GM12878 (cell line): Measurements from ENCODE around the gene IQGAP2. TPM values are rescaled to one million over a fixed set of nuclear protein-coding genes. Genes with fewer than 3 reads are reported as not detected.

Source experiments
- ATAC-seq: fragments of 200-7000 bp; cut with Tn5 transposase; 3 replicates; pipeline ENCODE4 v1.9.1; 2020; ENCODE audit warnings: mild to moderate bottlenecking, moderate library complexity
- BruUV-seq: library from RNA; stranded (reverse); fragments of 400-500 nt; replicated peaks from 2 replicates; lab custom pipeline; 2021; lab: Mats Ljungman, UMichigan
- CTCF ChIA-PET: fragments of 300-600 bp; sonication (Branson Sonifier 250); formaldehyde crosslinking; extraction: SDS; loops from one replicate; lab custom pipeline; 2021; ENCODE audit warnings: inconsistent platforms; lab: Yijun Ruan, JAX
- POLR2A ChIA-PET: fragments of 350-600 bp; formaldehyde crosslinking; extraction: SDS; loops from one replicate; lab custom pipeline; 2021; ENCODE audit warnings: inconsistent platforms; lab: Charles Lee
- RAD21 ChIA-PET: fragments of 300-600 bp; sonication (Branson Sonifier 250); formaldehyde crosslinking; loops from one replicate; lab custom pipeline; 2023; ENCODE audit warnings: antibody characterized with exemption; ENCODE audit not compliant: unreplicated experiment; lab: Charles Lee
- SMC1A ChIA-PET: fragments of 300-600 bp; sonication (Branson Sonifier 250); formaldehyde crosslinking; loops from one replicate; lab custom pipeline; 2023; ENCODE audit not compliant: unreplicated experiment, uncharacterized antibody; lab: Charles Lee
- DNase-seq: peaks from one replicate; pipeline ENCODE4 v3.0.0-alpha.2; 2011; ENCODE audit warnings: low read depth, low spot score
- FAIRE-seq: peaks from 3 replicates; lab custom pipeline; 2011; peaks lifted over from hg19 to GRCh38; lab: Jason Lieb, UNC
- H2AFZ ChIP-seq: 2 replicates; pipeline ENCODE4 v1.6.0; 2011; ENCODE audit warnings: low read depth, low read length, control low read depth; ENCODE audit not compliant: control insufficient read depth
- H3K27ac ChIP-seq: 2 replicates; pipeline ENCODE4 v1.5.1; 2011; ENCODE audit warnings: control low read depth; ENCODE audit not compliant: control insufficient read depth, insufficient read depth
- H3K27me3 ChIP-seq, 2 experiments: replicated peaks in 1 of 2; 2 replicates each; pipeline versions ENCODE4 v1.6.0 to v1.6.1; 2011; ENCODE audit warnings: low read length in 1 of 2; ENCODE audit not compliant: control insufficient read depth in 2 of 2, insufficient read depth in 2 of 2
- H3K36me3 ChIP-seq, 2 experiments: 2 replicates each; pipeline ENCODE4 v1.5.1; 2011; ENCODE audit warnings: low read length in 1 of 2; ENCODE audit not compliant: control insufficient read depth in 2 of 2, insufficient read depth in 2 of 2
- H3K4me1 ChIP-seq: 2 replicates; pipeline ENCODE4 v1.6.1; 2011; ENCODE audit warnings: mild to moderate bottlenecking, low read length, moderate library complexity, mixed read lengths; ENCODE audit not compliant: control insufficient read depth, insufficient read depth
- H3K4me2 ChIP-seq: 2 replicates; pipeline ENCODE4 v1.6.0; 2011; ENCODE audit warnings: control low read depth; ENCODE audit not compliant: control insufficient read depth, insufficient read depth
- H3K4me3 ChIP-seq: fragments of 200-600 bp; sonication (generic); 2 replicates; pipeline ENCODE4 v1.5.1; 2016
- H3K79me2 ChIP-seq: 2 replicates; pipeline ENCODE4 v1.6.0; 2011; ENCODE audit warnings: low read length; ENCODE audit not compliant: control insufficient read depth, insufficient read depth
- H3K9ac ChIP-seq: 2 replicates; pipeline ENCODE4 v1.8.0; 2011; ENCODE audit warnings: low read length, control low read depth, mixed read lengths; ENCODE audit not compliant: control insufficient read depth, insufficient read depth
- H3K9me3 ChIP-seq: replicated peaks from 3 replicates; pipeline ENCODE4 v1.5.1; 2011; ENCODE audit warnings: mild to moderate bottlenecking, low read length; ENCODE audit not compliant: control insufficient read depth, insufficient read depth
- H4K20me1 ChIP-seq: 2 replicates; pipeline ENCODE4 v1.6.0; 2011; ENCODE audit not compliant: control insufficient read depth, insufficient read depth
- BHLHE40 ChIP-seq, 2 experiments: fragments of 450-650 bp in 1 of 2; IDR thresholded peaks; 2 replicates each; pipeline ENCODE4 v1.6.1; 2011 to 2017; ENCODE audit warnings: low read depth in 2 of 2, borderline replicate concordance in 1 of 2, improper control_type of control experiment in 1 of 2, low read length in 1 of 2, mild to moderate bottlenecking in 1 of 2
- ESRRA ChIP-seq: IDR thresholded peaks from 2 replicates; pipeline ENCODE4 v1.6.1; 2012; ENCODE audit warnings: mild to moderate bottlenecking, low read length, improper control_type of control experiment
- HDGF ChIP-seq: fragments of 450-650 bp; IDR thresholded peaks from 2 replicates; pipeline ENCODE4 v1.6.1; 2016; ENCODE audit warnings: antibody characterized with exemption
- MYC ChIP-seq: IDR thresholded peaks from 2 replicates; pipeline ENCODE4 v1.6.1; 2011; ENCODE audit warnings: mild to moderate bottlenecking, low read length, moderate library complexity, inconsistent platforms; ENCODE audit not compliant: insufficient read depth, insufficient replicate concordance, insufficient read length, severe bottlenecking
- NFYB ChIP-seq: IDR thresholded peaks from 2 replicates; pipeline ENCODE4 v1.6.1; 2011; ENCODE audit warnings: low read depth, mild to moderate bottlenecking, low read length, improper control_type of control experiment, moderate library complexity; ENCODE audit not compliant: insufficient read depth
- POLR2A ChIP-seq: IDR thresholded peaks from 2 replicates; pipeline ENCODE4 v1.6.1; 2011; ENCODE audit warnings: low read depth, mild to moderate bottlenecking, low read length
- RAD51 ChIP-seq: fragments of 450-650 bp; IDR thresholded peaks from 2 replicates; pipeline ENCODE4 v1.6.1; 2016; ENCODE audit warnings: moderate library complexity, mild to moderate bottlenecking, inconsistent platforms
- SIN3A ChIP-seq: IDR thresholded peaks from 2 replicates; pipeline ENCODE4 v1.6.1; 2012; ENCODE audit warnings: low read depth, low read length, improper control_type of control experiment
- USF2 ChIP-seq: IDR thresholded peaks from 2 replicates; pipeline ENCODE4 v1.6.1; 2011; ENCODE audit warnings: low read depth, low read length, improper control_type of control experiment, borderline replicate concordance
- WGBS: methylation state at CpG from one replicate; pipeline ENCODE4 v1.1.6; 2016; ENCODE audit warnings: low lambda C conversion rate; ENCODE audit not compliant: insufficient replicate concordance, insufficient coverage; ENCODE audit errors: missing lambda C conversion rate; 5-methylcytosine and 5-hydroxymethylcytosine counted together
- in situ Hi-C: fragments of 300-500 bp; cut with MboI; formaldehyde crosslinking; loops from 9 replicates; pipeline ENCODE4 v1.14.3; 2018; ENCODE audit warnings: mixed read lengths
- intact Hi-C: fragments of 100-400 bp; cut with micrococcal nuclease; formaldehyde crosslinking; loops from one replicate; pipeline ENCODE4 v1.14.2; 2022; ENCODE audit not compliant: unreplicated experiment
- polyA plus RNA-seq, 11 experiments: library from polyadenylated mRNA; depleted of rRNA in 4 of 11; unstranded in 6 of 11; stranded (reverse) in 5 of 11; fragments of >200 nt; fragmentation: Nextera tagmentation in 4 of 11; fragmentation: Illumina TruSeq in 1 of 11; extraction: Ambion mirVana in 4 of 11; extraction: Trizol in 1 of 11; gene quantifications; 1 replicate in 1 of 11; 2 replicates in 10 of 11; pipeline versions ENCODE4 v1.2.1 to v1.2.3, GENCODE V29; 2011 to 2016; ENCODE audit warnings: inconsistent platforms in 2 of 11, missing spikeins in 2 of 11, low read depth in 1 of 11
- total RNA-seq, 4 experiments: library from RNA; depleted of rRNA in 3 of 4; stranded (reverse); fragments of >200 nt in 3 of 4; fragmentation: Illumina TruSeq in 1 of 4; extraction: Trizol in 1 of 4; gene quantifications; 2 replicates each; pipeline versions ENCODE4 v1.2.1 to v1.2.3, GENCODE V29; 2013 to 2021
- TF ChIP-seq, protein P1 (sequence below): fragments of 450-650 bp; IDR thresholded peaks from 2 replicates; pipeline ENCODE4 v1.6.1; 2017; ENCODE audit warnings: mild to moderate bottlenecking, moderate library complexity
- TF ChIP-seq, protein P2 (sequence below), 3 experiments: IDR thresholded peaks in 2 of 3; conservative IDR thresholded peaks in 1 of 3; 2 replicates each; pipeline ENCODE4 v1.5.1; 2011; ENCODE audit warnings: low read depth in 3 of 3, low read length in 3 of 3, mild to moderate bottlenecking in 3 of 3, control low read depth in 2 of 3, moderate library complexity in 2 of 3, inconsistent platforms in 1 of 3, mixed read lengths in 1 of 3; ENCODE audit not compliant: control insufficient read depth in 2 of 3, insufficient read depth in 1 of 3; ENCODE audit errors: extremely low read depth in 1 of 3
- TF ChIP-seq, protein P3 (sequence below): IDR thresholded peaks from 2 replicates; pipeline ENCODE4 v1.6.1; 2011; ENCODE audit warnings: borderline replicate concordance, low read depth, mild to moderate bottlenecking, moderate library complexity, low read length; ENCODE audit not compliant: insufficient read depth, poor library complexity, severe bottlenecking

The IQGAP2 gene
- total and polyA plus RNA-seq, 10 of the 15 experiments (the other 5 are each of a cell fraction or from before 2014, with no cell fraction given): 14.5 to 41.4 (median 21.8) TPM

DNA sequence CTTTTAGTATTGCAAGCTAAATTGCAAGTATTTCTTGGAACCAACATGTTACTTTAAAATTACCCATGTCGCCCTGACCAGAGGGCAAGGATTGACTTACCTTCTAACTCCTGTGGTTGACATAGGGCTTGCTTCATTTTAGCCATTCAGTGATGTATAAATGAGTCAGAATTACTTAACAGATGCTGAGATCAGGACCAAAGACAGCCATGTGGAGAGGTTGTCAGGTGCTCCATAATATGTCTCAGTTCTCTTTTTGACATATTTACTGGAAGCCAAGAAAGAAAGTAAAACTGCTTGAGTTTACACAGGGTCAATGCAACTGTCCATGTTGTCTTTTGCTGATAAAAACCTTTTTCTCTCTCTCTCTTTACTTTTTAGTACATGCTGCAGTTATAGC is 186.9 kb downstream of the IQGAP2 start:
- no peak overlapping the region for H3K9ac ChIP-seq
- H3K27me3 ChIP-seq: no peaks in the 10 kb centered on the region
- no TSS peak for BruUV-seq
- H3K4me3 ChIP-seq: no peak overlapping the region
- ChIA-PET SMC1A (interaction anchor here (0.6 to 2.4 kb wide), 3 partner anchors 8 to 190 kb away, joined by 3 to 6 read pairs (median 3); no protein-coding TSS in a partner anchor), CTCF (interaction anchor here (1.5 kb wide), 1 partner anchor 184 kb away, joined by 3 read pairs; no protein-coding TSS in a partner anchor), POLR2A (no interaction called here), RAD21 (interaction anchor here (2.9 kb wide), 1 partner anchor 185 kb away, joined by 12 read pairs; no protein-coding TSS in a partner anchor)
- no peaks in the 10 kb centered on the region for H3K9me3 ChIP-seq
- 39% methylated on average over 1 of the region's 1 CpG for WGBS
- in situ Hi-C loops (no loop called here), intact Hi-C loops (no loop called here)
- ATAC-seq: peak; percentile 99
- H4K20me1 ChIP-seq: no peaks in the 10 kb centered on the region
- peak overlapping the region; percentile 62 for H3K4me2 ChIP-seq
- peak overlapping the region; percentile 24 for H2AFZ ChIP-seq
- H3K27ac ChIP-seq: peak overlapping the region; percentile 38; the same call in 1 of the 2 replicates
- peak; percentile 53 for DNase-seq
- H3K4me1 ChIP-seq: peaks cover 8% of the 10 kb centered on the region; the same call in 1 of the 2 replicates
- H3K36me3 ChIP-seq: peaks cover 0 to 2% of the 10 kb centered on the region in 2 experiments; a peak in 2 of 4 replicates
- peak; percentile 99 for FAIRE-seq
- no peaks in the 10 kb centered on the region for H3K79me2 ChIP-seq
- TF ChIP-seq HDGF (no peak), RAD51 (peak; percentile 90), ESRRA (no peak), MYC (no peak), USF2 (peak; percentile 33; the same call in 1 of the 2 replicates), BHLHE40 (IDR thresholded peaks at IDR 0.05; ENCODE audit: borderline replicate concordance in 1 of 2, low read depth in 2 of 2, low read length in 1 of 2) (peak; percentile 73 to 80; a peak in 3 of 4 replicates), NFYB (no peak), POLR2A (no peak), SIN3A (no peak)
- TF ChIP-seq, protein P1, sequence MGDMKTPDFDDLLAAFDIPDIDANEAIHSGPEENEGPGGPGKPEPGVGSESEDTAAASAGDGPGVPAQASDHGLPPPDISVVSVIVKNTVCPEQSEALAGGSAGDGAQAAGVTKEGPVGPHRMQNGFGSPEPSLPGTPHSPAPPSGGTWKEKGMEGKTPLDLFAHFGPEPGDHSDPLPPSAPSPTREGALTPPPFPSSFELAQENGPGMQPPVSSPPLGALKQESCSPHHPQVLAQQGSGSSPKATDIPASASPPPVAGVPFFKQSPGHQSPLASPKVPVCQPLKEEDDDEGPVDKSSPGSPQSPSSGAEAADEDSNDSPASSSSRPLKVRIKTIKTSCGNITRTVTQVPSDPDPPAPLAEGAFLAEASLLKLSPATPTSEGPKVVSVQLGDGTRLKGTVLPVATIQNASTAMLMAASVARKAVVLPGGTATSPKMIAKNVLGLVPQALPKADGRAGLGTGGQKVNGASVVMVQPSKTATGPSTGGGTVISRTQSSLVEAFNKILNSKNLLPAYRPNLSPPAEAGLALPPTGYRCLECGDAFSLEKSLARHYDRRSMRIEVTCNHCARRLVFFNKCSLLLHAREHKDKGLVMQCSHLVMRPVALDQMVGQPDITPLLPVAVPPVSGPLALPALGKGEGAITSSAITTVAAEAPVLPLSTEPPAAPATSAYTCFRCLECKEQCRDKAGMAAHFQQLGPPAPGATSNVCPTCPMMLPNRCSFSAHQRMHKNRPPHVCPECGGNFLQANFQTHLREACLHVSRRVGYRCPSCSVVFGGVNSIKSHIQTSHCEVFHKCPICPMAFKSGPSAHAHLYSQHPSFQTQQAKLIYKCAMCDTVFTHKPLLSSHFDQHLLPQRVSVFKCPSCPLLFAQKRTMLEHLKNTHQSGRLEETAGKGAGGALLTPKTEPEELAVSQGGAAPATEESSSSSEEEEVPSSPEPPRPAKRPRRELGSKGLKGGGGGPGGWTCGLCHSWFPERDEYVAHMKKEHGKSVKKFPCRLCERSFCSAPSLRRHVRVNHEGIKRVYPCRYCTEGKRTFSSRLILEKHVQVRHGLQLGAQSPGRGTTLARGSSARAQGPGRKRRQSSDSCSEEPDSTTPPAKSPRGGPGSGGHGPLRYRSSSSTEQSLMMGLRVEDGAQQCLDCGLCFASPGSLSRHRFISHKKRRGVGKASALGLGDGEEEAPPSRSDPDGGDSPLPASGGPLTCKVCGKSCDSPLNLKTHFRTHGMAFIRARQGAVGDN: peak; percentile 82
- TF ChIP-seq, protein P2, sequence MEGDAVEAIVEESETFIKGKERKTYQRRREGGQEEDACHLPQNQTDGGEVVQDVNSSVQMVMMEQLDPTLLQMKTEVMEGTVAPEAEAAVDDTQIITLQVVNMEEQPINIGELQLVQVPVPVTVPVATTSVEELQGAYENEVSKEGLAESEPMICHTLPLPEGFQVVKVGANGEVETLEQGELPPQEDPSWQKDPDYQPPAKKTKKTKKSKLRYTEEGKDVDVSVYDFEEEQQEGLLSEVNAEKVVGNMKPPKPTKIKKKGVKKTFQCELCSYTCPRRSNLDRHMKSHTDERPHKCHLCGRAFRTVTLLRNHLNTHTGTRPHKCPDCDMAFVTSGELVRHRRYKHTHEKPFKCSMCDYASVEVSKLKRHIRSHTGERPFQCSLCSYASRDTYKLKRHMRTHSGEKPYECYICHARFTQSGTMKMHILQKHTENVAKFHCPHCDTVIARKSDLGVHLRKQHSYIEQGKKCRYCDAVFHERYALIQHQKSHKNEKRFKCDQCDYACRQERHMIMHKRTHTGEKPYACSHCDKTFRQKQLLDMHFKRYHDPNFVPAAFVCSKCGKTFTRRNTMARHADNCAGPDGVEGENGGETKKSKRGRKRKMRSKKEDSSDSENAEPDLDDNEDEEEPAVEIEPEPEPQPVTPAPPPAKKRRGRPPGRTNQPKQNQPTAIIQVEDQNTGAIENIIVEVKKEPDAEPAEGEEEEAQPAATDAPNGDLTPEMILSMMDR (IDR thresholded peaks at IDR 0.05 in 2 of 3, conservative IDR thresholded peaks at IDR 0.05 in 1 of 3; ENCODE audit: control insufficient read depth in 2 of 3, extremely low read depth in 1 of 3, insufficient read depth in 1 of 3, low read depth in 3 of 3, low read length in 3 of 3): no peak
- TF ChIP-seq, protein P3, sequence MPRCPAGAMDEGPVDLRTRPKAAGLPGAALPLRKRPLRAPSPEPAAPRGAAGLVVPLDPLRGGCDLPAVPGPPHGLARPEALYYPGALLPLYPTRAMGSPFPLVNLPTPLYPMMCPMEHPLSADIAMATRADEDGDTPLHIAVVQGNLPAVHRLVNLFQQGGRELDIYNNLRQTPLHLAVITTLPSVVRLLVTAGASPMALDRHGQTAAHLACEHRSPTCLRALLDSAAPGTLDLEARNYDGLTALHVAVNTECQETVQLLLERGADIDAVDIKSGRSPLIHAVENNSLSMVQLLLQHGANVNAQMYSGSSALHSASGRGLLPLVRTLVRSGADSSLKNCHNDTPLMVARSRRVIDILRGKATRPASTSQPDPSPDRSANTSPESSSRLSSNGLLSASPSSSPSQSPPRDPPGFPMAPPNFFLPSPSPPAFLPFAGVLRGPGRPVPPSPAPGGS: no peak
